OCI-LY1 (cell line): ENCODE measurements around the gene AADACL2.

ENCODE experiments used
- CTCF ChIP-seq: fragments of 200-600 bp; sonication (generic), shearing (Covaris generic); IDR thresholded peaks from 2 replicates; pipeline ENCODE4 v1.5.1; 2017; ENCODE audit warnings: mild to moderate bottlenecking, antibody characterized with exemption, low read length, moderate library complexity, mixed read lengths
- EZH2 ChIP-seq: fragments of 200-600 bp; sonication (generic), shearing (Covaris generic); IDR thresholded peaks from 2 replicates; pipeline ENCODE4 v1.8.0; 2017; ENCODE audit warnings: borderline replicate concordance, mixed run types, mild to moderate bottlenecking, antibody characterized with exemption, low read length, moderate library complexity, mixed read lengths

GRCh38 chr3:151774235-151774634 is 40.5 kb downstream of the AADACL2 start:
- TF ChIP-seq CTCF (no peak), EZH2 (no peak)
